Fibroblast of the aortic adventitia (primary cell): ENCODE measurements around the gene EI24. TPM values are rescaled to one million over a fixed set of nuclear protein-coding genes. Genes with fewer than 3 reads are reported as not detected.

Experiments
- DNase-seq: peaks from one replicate; pipeline ENCODE4 v3.0.0-alpha.2; 2010; ENCODE audit warnings: low read depth
- H3K4me3 ChIP-seq: 2 replicates; pipeline ENCODE4 v1.5.1; 2011; ENCODE audit warnings: low read depth, mild to moderate bottlenecking, control low read depth, low read length, moderate library complexity
- total RNA-seq: library from RNA; depleted of rRNA; stranded (reverse); fragments of >200 nt; gene quantifications from 2 replicates; pipeline ENCODE4 v1.2.3, GENCODE V29; 2012; ENCODE audit warnings: low replicate concordance
- TF ChIP-seq, protein P1 (sequence below): IDR thresholded peaks from 2 replicates; pipeline ENCODE4 v1.5.1; 2011; ENCODE audit warnings: mild to moderate bottlenecking, low read length, control low read depth, inconsistent platforms; ENCODE audit not compliant: insufficient read depth

The EI24 gene
- total RNA-seq, 1 donor = 94.5 TPM

- DNase-seq = no peak
- TF ChIP-seq, protein P1, sequence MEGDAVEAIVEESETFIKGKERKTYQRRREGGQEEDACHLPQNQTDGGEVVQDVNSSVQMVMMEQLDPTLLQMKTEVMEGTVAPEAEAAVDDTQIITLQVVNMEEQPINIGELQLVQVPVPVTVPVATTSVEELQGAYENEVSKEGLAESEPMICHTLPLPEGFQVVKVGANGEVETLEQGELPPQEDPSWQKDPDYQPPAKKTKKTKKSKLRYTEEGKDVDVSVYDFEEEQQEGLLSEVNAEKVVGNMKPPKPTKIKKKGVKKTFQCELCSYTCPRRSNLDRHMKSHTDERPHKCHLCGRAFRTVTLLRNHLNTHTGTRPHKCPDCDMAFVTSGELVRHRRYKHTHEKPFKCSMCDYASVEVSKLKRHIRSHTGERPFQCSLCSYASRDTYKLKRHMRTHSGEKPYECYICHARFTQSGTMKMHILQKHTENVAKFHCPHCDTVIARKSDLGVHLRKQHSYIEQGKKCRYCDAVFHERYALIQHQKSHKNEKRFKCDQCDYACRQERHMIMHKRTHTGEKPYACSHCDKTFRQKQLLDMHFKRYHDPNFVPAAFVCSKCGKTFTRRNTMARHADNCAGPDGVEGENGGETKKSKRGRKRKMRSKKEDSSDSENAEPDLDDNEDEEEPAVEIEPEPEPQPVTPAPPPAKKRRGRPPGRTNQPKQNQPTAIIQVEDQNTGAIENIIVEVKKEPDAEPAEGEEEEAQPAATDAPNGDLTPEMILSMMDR = no peak
Measured at GRCh38 chr11:125605417-125605816, 36.1 kb downstream of the EI24 start.

DNA sequence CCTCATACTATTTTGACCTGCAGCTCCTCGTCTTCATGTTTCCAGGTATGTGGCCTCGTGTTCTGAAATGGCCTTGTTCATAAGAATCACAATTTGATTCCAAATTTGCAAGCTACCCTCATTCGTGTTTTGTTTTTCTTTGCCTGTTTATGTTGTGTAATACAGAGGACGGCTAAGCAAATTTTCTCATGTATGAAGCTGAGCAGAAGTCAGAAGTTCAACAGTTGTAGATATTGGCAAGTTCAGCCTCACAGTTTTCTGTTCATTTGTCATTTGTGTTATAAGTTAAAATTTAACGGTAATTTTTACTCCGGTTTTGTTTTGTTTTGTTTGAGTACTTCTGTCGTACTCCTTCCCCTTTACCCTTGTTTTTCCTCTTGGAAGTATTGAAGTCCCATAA, 40.3 kb downstream of the EI24 start:
- no peak for DNase-seq
- TF ChIP-seq, protein P1 = no peak
- no peak overlapping the region for H3K4me3 ChIP-seq

More at GRCh38 chr11:125605417-125605816, 36.1 kb downstream of the EI24 start:
- no peak overlapping the region for H3K4me3 ChIP-seq

DNA sequence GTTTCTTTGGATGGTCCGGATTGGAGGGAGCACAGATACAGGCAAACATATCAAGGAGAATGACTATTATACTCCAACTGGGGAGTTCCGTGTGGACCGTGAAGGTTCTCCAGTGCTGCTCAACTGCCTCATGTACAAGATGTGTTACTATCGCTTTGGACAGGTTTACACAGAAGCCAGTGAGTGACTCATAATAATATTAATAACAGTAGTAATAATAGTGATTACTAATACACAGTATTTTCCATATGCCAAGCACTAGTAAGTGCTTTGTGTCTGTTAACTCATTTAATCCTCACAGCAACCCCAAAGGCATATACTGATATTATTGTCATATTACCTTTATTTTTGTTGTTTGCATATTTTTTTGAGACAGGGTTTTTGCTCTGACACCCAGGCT, 49.1 kb downstream of the EI24 start:
- no peak for DNase-seq
- H3K4me3 ChIP-seq = no peak overlapping the region
- TF ChIP-seq, protein P1 = no peak

- peak; percentile 56 for DNase-seq
- TF ChIP-seq, protein P1 = no peak
- no peak overlapping the region for H3K4me3 ChIP-seq
Measured at GRCh38 chr11:125621995-125622394, 52.7 kb downstream of the EI24 start.

DNA sequence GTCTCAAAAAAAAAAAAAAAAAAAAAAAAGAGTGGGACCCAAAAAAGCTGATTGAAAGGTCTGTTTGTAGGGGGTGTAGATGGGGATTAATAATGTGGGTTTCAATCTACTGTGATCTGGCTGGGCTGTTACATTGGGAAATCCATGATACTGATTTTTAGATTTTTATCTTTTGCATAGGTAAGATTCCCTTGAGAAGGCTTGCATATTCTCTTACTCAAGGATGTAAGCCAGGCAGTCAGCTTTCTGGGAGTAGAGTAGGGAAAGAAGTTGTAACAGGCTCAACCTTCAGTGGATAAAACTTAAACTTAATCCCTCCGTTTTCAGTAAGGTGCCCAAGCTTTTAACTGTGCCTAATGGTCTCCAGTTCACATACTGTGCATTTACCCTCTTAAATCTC, 53.8 kb downstream of the EI24 start:
- H3K4me3 ChIP-seq = no peak overlapping the region
- TF ChIP-seq, protein P1 = no peak
- DNase-seq = no peak

- H3K4me3 ChIP-seq = peak within 1 kb of the TSS; percentile 88
- no peak for DNase-seq
- TF ChIP-seq, protein P1 = no peak
Measured at GRCh38 chr11:125624756-125625213, 55.5 kb downstream of the EI24 start, which contains the start of gene CHEK1. Gene CHEK1, plus strand, starts transcription at chr11:125625163. Its CDS starts 1,606 bp downstream, at chr11:125626769.

DNA sequence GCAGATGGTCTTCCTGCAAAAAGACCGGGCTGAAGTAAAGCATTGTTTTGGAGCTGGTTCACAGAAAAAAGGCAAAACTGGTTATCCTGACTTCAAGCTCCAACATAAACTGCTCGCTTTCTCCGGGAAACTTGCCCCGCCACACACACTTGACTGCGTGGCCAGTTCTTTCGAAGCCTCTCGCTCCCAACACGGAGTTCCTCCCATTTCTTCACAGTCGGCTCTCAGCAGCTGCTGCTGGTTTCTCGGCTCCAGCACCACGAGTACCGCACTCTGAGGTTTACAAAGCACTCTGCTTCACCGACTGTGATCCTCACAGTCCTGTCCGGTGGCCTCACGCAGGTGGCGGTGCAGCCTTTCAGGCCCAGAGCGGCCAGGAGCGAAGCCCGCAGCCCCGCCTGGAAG, 56.0 kb downstream of the EI24 start:
- DNase-seq = peak; percentile 68
- peak overlapping the region; percentile 88 for H3K4me3 ChIP-seq
- TF ChIP-seq, protein P1 = no peak
